HepG2 (cell line): ENCODE measurements around the gene CAMTA2. TPM values are rescaled to one million over a fixed set of nuclear protein-coding genes. Genes with fewer than 3 reads are reported as not detected.

Experiments
- KMT2A ChIP-seq: sonication (generic); formaldehyde crosslinking; IDR thresholded peaks from 2 replicates; pipeline ENCODE4 v1.4.0; 2020; ENCODE audit warnings: missing genetic modification reagents
- USF2 ChIP-seq, 2 experiments: sonication (generic) in 1 of 2; formaldehyde crosslinking in 1 of 2; IDR thresholded peaks; 2 replicates each; pipeline versions ENCODE4 v1.5.1 to v1.6.1; 2011 to 2020; ENCODE audit warnings: borderline replicate concordance in 1 of 2, low read depth in 1 of 2, low read length in 1 of 2, mild to moderate bottlenecking in 1 of 2, missing genetic modification reagents in 1 of 2, moderate library complexity in 1 of 2
- ZBTB40 ChIP-seq, 2 experiments: fragments of 450-650 bp in 1 of 2; sonication (generic) in 1 of 2; formaldehyde crosslinking in 1 of 2; IDR thresholded peaks; 2 replicates each; pipeline versions ENCODE4 v1.6.1 to v1.8.0; 2016 to 2022; ENCODE audit warnings: antibody characterized with exemption in 1 of 2, mild to moderate bottlenecking in 1 of 2, missing genetic modification reagents in 1 of 2
- ZMYM3 ChIP-seq: sonication (generic); formaldehyde crosslinking; IDR thresholded peaks from 2 replicates; pipeline ENCODE4 v1.5.1; 2020; ENCODE audit warnings: mild to moderate bottlenecking, missing genetic modification reagents
- ZNF17 ChIP-seq: sonication (generic); formaldehyde crosslinking; IDR thresholded peaks from 2 replicates; pipeline ENCODE4 v1.5.0; 2020; ENCODE audit warnings: mild to moderate bottlenecking, missing genetic modification reagents
- ZNF318 ChIP-seq: sonication (generic); formaldehyde crosslinking; IDR thresholded peaks from 2 replicates; pipeline ENCODE4 v1.4.0; 2020; ENCODE audit warnings: mild to moderate bottlenecking, missing genetic modification reagents
- polyA plus RNA-seq, 8 experiments: library from polyadenylated mRNA; depleted of rRNA in 3 of 8; stranded (reverse) in 7 of 8; unstranded in 1 of 8; fragments of >200 nt; fragmentation: Illumina TruSeq in 4 of 8; extraction: Trizol in 4 of 8; gene quantifications; 2 replicates each; pipeline versions ENCODE4 v1.2.1 to v1.2.3, GENCODE V29; 2011 to 2016; ENCODE audit warnings: low read depth in 4 of 8, missing spikeins in 1 of 8, mixed read lengths in 1 of 8; ENCODE audit not compliant: insufficient read depth in 1 of 8
- total RNA-seq, 5 experiments: library from RNA; depleted of rRNA; stranded (reverse); fragments of >200 nt; fragmentation: Illumina TruSeq; extraction: Trizol; gene quantifications; 2 replicates each; pipeline ENCODE4 v1.2.3, GENCODE V29; 2016; ENCODE audit warnings: low read depth in 1 of 5

CAMTA2 gene
- total and polyA plus RNA-seq, 2 of the 13 experiments (the other 11 are each of a cell fraction or from before 2014, with no cell fraction given): 4.1 to 7.1 TPM

- TF ChIP-seq ZNF318 (CRISPR knock-in tag): no peak
- TF ChIP-seq ZNF17 (CRISPR knock-in tag): no peak
- no peak for TF ChIP-seq KMT2A (CRISPR knock-in tag)
- TF ChIP-seq ZBTB40 (IDR thresholded peaks at IDR 0.05): no peak
- TF ChIP-seq ZBTB40 (CRISPR knock-in tag; IDR thresholded peaks at IDR 0.05): no peak
- no peak for TF ChIP-seq ZMYM3 (CRISPR knock-in tag)
- no peak for TF ChIP-seq USF2 (IDR thresholded peaks at IDR 0.05; ENCODE audit: low read depth, low read length)
- TF ChIP-seq USF2 (CRISPR knock-in tag; IDR thresholded peaks at IDR 0.05; ENCODE audit: borderline replicate concordance): no peak
These were observed 38.5 kb downstream of the CAMTA2 start (continued) for GRCh38 chr17:4948931-4949320.
